WTC11 (cell line): ENCODE measurements around the gene ACR. TPM values are rescaled to one million over a fixed set of nuclear protein-coding genes. Genes with fewer than 3 reads are reported as not detected.

Source experiments
- ATAC-seq: fragments of 200-7000 bp; cut with Tn5 transposase; 2 replicates; pipeline ENCODE4 v1.10.0; 2021; ENCODE audit warnings: mild to moderate bottlenecking, moderate library complexity
- CTCF ChIA-PET: fragments of 300-600 bp; sonication (Branson Sonifier 250); formaldehyde crosslinking; loops from one replicate; lab custom pipeline; 2021; ENCODE audit warnings: antibody characterized with exemption; lab: Charles Lee
- POLR2A ChIA-PET: fragments of 350-600 bp; sonication (Branson Sonifier 250); formaldehyde crosslinking; loops from one replicate; lab custom pipeline; 2021; ENCODE audit warnings: antibody characterized with exemption; lab: Charles Lee
- DNase-seq: peaks from one replicate; pipeline ENCODE4 v3.0.0; 2021; ENCODE audit warnings: low spot score
- H3K27ac Mint-ChIP-seq: 2 replicates; pipeline ENCODE4 v1.8.0; 2021; ENCODE audit warnings: mixed read lengths
- H3K27me3 Mint-ChIP-seq: 2 replicates; pipeline ENCODE4 v1.8.0; 2021; ENCODE audit warnings: low read depth, mild to moderate bottlenecking, moderate library complexity, mixed read lengths
- H3K36me3 Mint-ChIP-seq: 2 replicates; pipeline ENCODE4 v1.8.0; 2021; ENCODE audit warnings: mixed read lengths
- H3K4me1 Mint-ChIP-seq: 2 replicates; pipeline ENCODE4 v1.8.0; 2022; ENCODE audit warnings: mixed read lengths
- H3K4me3 Mint-ChIP-seq: 2 replicates; pipeline ENCODE4 v1.8.0; 2021; ENCODE audit warnings: mild to moderate bottlenecking, moderate library complexity, mixed read lengths
- H3K9me3 Mint-ChIP-seq: 2 replicates; pipeline ENCODE4 v1.8.0; 2021; ENCODE audit warnings: mixed read lengths
- CREM ChIP-seq: sonication (generic); formaldehyde crosslinking; IDR thresholded peaks from 2 replicates; pipeline ENCODE4 v1.8.1; 2022; ENCODE audit warnings: mild to moderate bottlenecking, missing genetic modification reagents, moderate library complexity
- ELF4 ChIP-seq: sonication (generic); formaldehyde crosslinking; IDR thresholded peaks from 2 replicates; pipeline ENCODE4 v1.8.1; 2022; ENCODE audit warnings: low read depth, mild to moderate bottlenecking, moderate library complexity, missing genetic modification reagents
- ESRRA ChIP-seq: sonication (generic); formaldehyde crosslinking; IDR thresholded peaks from 2 replicates; pipeline ENCODE4 v1.8.1; 2022; ENCODE audit warnings: mild to moderate bottlenecking, missing genetic modification reagents, borderline replicate concordance
- GTF2I ChIP-seq: fragments of 250-450 bp; sonication (Bioruptor Pico); conservative IDR thresholded peaks from 2 replicates; pipeline ENCODE4 v1.4.0; 2021; ENCODE audit warnings: mild to moderate bottlenecking
- JAZF1 ChIP-seq: fragments of 250-450 bp; sonication (Bioruptor Pico); IDR thresholded peaks from 2 replicates; pipeline ENCODE4 v1.9.0; 2021; ENCODE audit warnings: moderate library complexity, mild to moderate bottlenecking, inconsistent platforms
- KAT7 ChIP-seq: sonication (generic); formaldehyde crosslinking; IDR thresholded peaks from 2 replicates; pipeline ENCODE4 v1.8.1; 2023; ENCODE audit warnings: missing genetic modification reagents, mild to moderate bottlenecking, borderline replicate concordance
- NFATC4 ChIP-seq: fragments of 250-450 bp; sonication (Bioruptor Pico); IDR thresholded peaks from 2 replicates; pipeline ENCODE4 v1.9.0; 2021; ENCODE audit warnings: mild to moderate bottlenecking
- NR2C2 ChIP-seq: sonication (generic); formaldehyde crosslinking; IDR thresholded peaks from 2 replicates; pipeline ENCODE4 v1.8.0; 2022; ENCODE audit warnings: mild to moderate bottlenecking, missing genetic modification reagents
- RELA ChIP-seq: sonication (generic); formaldehyde crosslinking; IDR thresholded peaks from 2 replicates; pipeline ENCODE4 v1.8.1; 2022; ENCODE audit warnings: missing genetic modification reagents, mild to moderate bottlenecking, borderline replicate concordance
- TCF7 ChIP-seq: sonication (generic); formaldehyde crosslinking; IDR thresholded peaks from 2 replicates; pipeline ENCODE4 v1.8.0; 2022; ENCODE audit warnings: mild to moderate bottlenecking, low read depth, missing genetic modification reagents, moderate library complexity
- TEAD1 ChIP-seq: sonication (generic); formaldehyde crosslinking; IDR thresholded peaks from 2 replicates; pipeline ENCODE4 v1.8.0; 2022; ENCODE audit warnings: mild to moderate bottlenecking, missing genetic modification reagents
- TEAD4 ChIP-seq: sonication (generic); formaldehyde crosslinking; IDR thresholded peaks from 2 replicates; pipeline ENCODE4 v1.8.0; 2022; ENCODE audit warnings: mild to moderate bottlenecking, missing genetic modification reagents
- ZBTB21 ChIP-seq: sonication (generic); formaldehyde crosslinking; IDR thresholded peaks from 2 replicates; pipeline ENCODE4 v1.8.1; 2023; ENCODE audit warnings: mild to moderate bottlenecking, missing genetic modification reagents, borderline replicate concordance
- ZNF121 ChIP-seq: sonication (generic); formaldehyde crosslinking; IDR thresholded peaks from 2 replicates; pipeline ENCODE4 v1.8.0; 2023; ENCODE audit warnings: missing genetic modification reagents
- ZNF263 ChIP-seq: sonication (generic); formaldehyde crosslinking; IDR thresholded peaks from 2 replicates; pipeline ENCODE4 v1.8.1; 2022; ENCODE audit warnings: low read depth, mild to moderate bottlenecking, moderate library complexity, missing genetic modification reagents
- total RNA-seq: library from RNA; stranded (reverse); gene quantifications from 3 replicates; pipeline ENCODE4 v1.2.3, GENCODE V29; 2021
- TF ChIP-seq, protein P1 (sequence below): sonication (generic); formaldehyde crosslinking; IDR thresholded peaks from 2 replicates; pipeline ENCODE4 v1.8.0; 2022; ENCODE audit warnings: mild to moderate bottlenecking, missing genetic modification reagents
- TF ChIP-seq, protein P2 (sequence below): fragments of 250-450 bp; sonication (Bioruptor Pico); IDR thresholded peaks from 2 replicates; pipeline ENCODE4 v1.9.0; 2021; ENCODE audit warnings: mild to moderate bottlenecking, borderline replicate concordance
- TF ChIP-seq, protein P3 (sequence below): sonication (generic); formaldehyde crosslinking; IDR thresholded peaks from 2 replicates; pipeline ENCODE4 v1.8.0; 2023; ENCODE audit warnings: mild to moderate bottlenecking, missing genetic modification reagents
- TF ChIP-seq, protein P4 (sequence below): sonication (generic); formaldehyde crosslinking; IDR thresholded peaks from 2 replicates; pipeline ENCODE4 v1.8.0; 2022; ENCODE audit warnings: mild to moderate bottlenecking, missing genetic modification reagents
- TF ChIP-seq, protein P5 (sequence below): sonication (generic); formaldehyde crosslinking; conservative IDR thresholded peaks from 2 replicates; pipeline ENCODE4 v1.8.1; 2022; ENCODE audit warnings: mild to moderate bottlenecking, missing genetic modification reagents
- TF ChIP-seq, protein P6 (sequence below): sonication (generic); formaldehyde crosslinking; IDR thresholded peaks from 2 replicates; pipeline ENCODE4 v1.8.1; 2022; ENCODE audit warnings: low read depth, mild to moderate bottlenecking, moderate library complexity, missing genetic modification reagents, borderline replicate concordance

Gene ACR
- total RNA-seq, 1 experiment from 2014 or later: 0.46 TPM

DNA sequence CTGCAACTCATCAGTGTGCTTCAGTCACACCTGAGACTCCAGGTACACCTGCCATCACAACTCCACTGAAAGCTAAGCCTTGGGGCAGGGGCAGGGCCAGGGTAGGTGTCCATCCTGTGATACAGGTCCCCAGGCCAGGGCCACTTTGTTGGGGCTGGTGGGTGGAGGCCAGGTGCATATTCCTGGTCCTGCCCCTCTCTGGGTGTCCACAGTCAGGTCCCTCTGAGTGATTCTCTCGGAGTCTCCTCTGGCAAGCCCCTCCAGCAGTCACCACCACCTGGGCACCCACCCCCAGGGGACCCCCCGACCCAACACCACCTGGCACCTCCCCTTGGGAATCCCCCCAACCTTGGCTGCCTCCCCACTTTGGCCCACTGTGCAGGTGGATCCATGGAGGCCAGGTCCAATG is 9.5 kb upstream of the ACR start:
- DNase-seq (peak; percentile 6), ATAC-seq (no peak)
- Mint-ChIP-seq H3K4me3 (no peak overlapping the region), H3K36me3 (no peaks in the 10 kb centered on the region), H3K4me1 (peaks cover 7% of the 10 kb centered on the region), H3K9me3 (no peaks in the 10 kb centered on the region), H3K27ac (no peak overlapping the region), H3K27me3 (peaks cover 37% of the 10 kb centered on the region)
- ChIA-PET POLR2A (no interaction called here), CTCF (interaction anchor here (6.0 kb wide), 1 partner anchor 47 kb away, joined by 35 read pairs; no protein-coding TSS in a partner anchor)
- TF ChIP-seq ZBTB21 (CRISPR knock-in tag): no peak
- TF ChIP-seq, protein P1, sequence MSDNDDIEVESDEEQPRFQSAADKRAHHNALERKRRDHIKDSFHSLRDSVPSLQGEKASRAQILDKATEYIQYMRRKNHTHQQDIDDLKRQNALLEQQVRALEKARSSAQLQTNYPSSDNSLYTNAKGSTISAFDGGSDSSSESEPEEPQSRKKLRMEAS (CRISPR knock-in tag): no peak
- TF ChIP-seq JAZF1 (CRISPR knock-in tag): no peak
- no peak for TF ChIP-seq ZNF121 (CRISPR knock-in tag)
- TF ChIP-seq, protein P2, sequence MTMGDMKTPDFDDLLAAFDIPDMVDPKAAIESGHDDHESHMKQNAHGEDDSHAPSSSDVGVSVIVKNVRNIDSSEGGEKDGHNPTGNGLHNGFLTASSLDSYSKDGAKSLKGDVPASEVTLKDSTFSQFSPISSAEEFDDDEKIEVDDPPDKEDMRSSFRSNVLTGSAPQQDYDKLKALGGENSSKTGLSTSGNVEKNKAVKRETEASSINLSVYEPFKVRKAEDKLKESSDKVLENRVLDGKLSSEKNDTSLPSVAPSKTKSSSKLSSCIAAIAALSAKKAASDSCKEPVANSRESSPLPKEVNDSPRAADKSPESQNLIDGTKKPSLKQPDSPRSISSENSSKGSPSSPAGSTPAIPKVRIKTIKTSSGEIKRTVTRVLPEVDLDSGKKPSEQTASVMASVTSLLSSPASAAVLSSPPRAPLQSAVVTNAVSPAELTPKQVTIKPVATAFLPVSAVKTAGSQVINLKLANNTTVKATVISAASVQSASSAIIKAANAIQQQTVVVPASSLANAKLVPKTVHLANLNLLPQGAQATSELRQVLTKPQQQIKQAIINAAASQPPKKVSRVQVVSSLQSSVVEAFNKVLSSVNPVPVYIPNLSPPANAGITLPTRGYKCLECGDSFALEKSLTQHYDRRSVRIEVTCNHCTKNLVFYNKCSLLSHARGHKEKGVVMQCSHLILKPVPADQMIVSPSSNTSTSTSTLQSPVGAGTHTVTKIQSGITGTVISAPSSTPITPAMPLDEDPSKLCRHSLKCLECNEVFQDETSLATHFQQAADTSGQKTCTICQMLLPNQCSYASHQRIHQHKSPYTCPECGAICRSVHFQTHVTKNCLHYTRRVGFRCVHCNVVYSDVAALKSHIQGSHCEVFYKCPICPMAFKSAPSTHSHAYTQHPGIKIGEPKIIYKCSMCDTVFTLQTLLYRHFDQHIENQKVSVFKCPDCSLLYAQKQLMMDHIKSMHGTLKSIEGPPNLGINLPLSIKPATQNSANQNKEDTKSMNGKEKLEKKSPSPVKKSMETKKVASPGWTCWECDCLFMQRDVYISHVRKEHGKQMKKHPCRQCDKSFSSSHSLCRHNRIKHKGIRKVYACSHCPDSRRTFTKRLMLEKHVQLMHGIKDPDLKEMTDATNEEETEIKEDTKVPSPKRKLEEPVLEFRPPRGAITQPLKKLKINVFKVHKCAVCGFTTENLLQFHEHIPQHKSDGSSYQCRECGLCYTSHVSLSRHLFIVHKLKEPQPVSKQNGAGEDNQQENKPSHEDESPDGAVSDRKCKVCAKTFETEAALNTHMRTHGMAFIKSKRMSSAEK (CRISPR knock-in tag): no peak
- TF ChIP-seq ESRRA (CRISPR knock-in tag): no peak
- no peak for TF ChIP-seq GTF2I
- TF ChIP-seq TEAD1 (CRISPR knock-in tag): no peak

DNA sequence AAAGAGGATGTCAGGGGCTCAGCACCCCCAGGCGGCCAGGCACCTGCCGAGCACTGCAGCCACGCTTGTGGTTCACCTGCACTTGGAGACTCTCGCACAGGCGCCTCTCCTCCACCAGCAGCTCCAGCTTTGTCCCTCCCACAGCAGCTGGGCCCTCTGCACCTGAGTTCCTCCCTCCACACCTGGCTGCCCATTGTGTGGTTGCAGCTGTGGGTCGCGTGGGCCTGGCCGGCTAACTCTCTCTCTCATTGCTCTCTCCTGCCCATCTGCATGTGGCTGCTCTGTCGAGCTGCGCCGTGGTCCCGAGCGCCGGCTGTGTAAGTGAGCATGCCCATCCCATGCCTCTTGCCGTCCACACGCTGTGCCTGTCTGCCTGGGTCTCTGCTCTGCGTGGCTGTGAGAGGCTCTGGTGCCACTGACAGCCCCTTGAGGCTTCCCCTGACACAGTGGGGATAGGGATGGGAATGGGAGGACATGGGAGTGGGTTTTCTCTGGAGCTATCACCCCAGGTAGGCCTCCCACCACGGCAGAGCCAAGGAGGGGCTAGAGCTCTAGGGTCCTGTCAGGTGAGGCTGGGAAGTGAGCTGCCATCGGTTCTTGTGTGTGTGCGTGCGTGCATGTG is 8.5 kb upstream of the ACR start:
- CTCF ChIA-PET: interaction anchor here (0.5 to 6.0 kb wide), 5 partner anchors 9 to 406 kb away, joined by 3 to 35 read pairs (median 10); no protein-coding TSS in a partner anchor
- no peaks in the 10 kb centered on the region for H3K36me3 Mint-ChIP-seq
- H3K27ac Mint-ChIP-seq: no peak overlapping the region
- TF ChIP-seq TEAD1 (CRISPR knock-in tag): no peak
- no peak for TF ChIP-seq ELF4 (CRISPR knock-in tag)
- TF ChIP-seq, protein P3, sequence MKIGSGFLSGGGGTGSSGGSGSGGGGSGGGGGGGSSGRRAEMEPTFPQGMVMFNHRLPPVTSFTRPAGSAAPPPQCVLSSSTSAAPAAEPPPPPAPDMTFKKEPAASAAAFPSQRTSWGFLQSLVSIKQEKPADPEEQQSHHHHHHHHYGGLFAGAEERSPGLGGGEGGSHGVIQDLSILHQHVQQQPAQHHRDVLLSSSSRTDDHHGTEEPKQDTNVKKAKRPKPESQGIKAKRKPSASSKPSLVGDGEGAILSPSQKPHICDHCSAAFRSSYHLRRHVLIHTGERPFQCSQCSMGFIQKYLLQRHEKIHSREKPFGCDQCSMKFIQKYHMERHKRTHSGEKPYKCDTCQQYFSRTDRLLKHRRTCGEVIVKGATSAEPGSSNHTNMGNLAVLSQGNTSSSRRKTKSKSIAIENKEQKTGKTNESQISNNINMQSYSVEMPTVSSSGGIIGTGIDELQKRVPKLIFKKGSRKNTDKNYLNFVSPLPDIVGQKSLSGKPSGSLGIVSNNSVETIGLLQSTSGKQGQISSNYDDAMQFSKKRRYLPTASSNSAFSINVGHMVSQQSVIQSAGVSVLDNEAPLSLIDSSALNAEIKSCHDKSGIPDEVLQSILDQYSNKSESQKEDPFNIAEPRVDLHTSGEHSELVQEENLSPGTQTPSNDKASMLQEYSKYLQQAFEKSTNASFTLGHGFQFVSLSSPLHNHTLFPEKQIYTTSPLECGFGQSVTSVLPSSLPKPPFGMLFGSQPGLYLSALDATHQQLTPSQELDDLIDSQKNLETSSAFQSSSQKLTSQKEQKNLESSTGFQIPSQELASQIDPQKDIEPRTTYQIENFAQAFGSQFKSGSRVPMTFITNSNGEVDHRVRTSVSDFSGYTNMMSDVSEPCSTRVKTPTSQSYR (CRISPR knock-in tag): no peak
- TF ChIP-seq RELA (CRISPR knock-in tag): no peak
- no peak for TF ChIP-seq ZNF263 (CRISPR knock-in tag)
- TF ChIP-seq TCF7 (CRISPR knock-in tag): no peak
- TF ChIP-seq TEAD4 (CRISPR knock-in tag): no peak
- no peak for TF ChIP-seq NFATC4 (CRISPR knock-in tag)
- no peak for TF ChIP-seq KAT7 (CRISPR knock-in tag)
- TF ChIP-seq, protein P4, sequence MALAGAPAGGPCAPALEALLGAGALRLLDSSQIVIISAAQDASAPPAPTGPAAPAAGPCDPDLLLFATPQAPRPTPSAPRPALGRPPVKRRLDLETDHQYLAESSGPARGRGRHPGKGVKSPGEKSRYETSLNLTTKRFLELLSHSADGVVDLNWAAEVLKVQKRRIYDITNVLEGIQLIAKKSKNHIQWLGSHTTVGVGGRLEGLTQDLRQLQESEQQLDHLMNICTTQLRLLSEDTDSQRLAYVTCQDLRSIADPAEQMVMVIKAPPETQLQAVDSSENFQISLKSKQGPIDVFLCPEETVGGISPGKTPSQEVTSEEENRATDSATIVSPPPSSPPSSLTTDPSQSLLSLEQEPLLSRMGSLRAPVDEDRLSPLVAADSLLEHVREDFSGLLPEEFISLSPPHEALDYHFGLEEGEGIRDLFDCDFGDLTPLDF (CRISPR knock-in tag): no peak
- TF ChIP-seq NR2C2 (CRISPR knock-in tag): no peak
- TF ChIP-seq JAZF1 (CRISPR knock-in tag): no peak
- no peak for TF ChIP-seq CREM (CRISPR knock-in tag)
- TF ChIP-seq, protein P5, sequence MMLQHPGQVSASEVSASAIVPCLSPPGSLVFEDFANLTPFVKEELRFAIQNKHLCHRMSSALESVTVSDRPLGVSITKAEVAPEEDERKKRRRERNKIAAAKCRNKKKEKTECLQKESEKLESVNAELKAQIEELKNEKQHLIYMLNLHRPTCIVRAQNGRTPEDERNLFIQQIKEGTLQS: no peak
- TF ChIP-seq, protein P6, sequence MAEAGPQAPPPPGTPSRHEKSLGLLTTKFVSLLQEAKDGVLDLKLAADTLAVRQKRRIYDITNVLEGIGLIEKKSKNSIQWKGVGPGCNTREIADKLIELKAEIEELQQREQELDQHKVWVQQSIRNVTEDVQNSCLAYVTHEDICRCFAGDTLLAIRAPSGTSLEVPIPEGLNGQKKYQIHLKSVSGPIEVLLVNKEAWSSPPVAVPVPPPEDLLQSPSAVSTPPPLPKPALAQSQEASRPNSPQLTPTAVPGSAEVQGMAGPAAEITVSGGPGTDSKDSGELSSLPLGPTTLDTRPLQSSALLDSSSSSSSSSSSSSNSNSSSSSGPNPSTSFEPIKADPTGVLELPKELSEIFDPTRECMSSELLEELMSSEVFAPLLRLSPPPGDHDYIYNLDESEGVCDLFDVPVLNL (CRISPR knock-in tag): no peak
- TF ChIP-seq, all 79 proteins: peak for 0
- Mint-ChIP-seq H3K4me1 (peaks cover 3% of the 10 kb centered on the region; the same call in 1 of the 2 replicates), H3K27me3 (peaks cover 42% of the 10 kb centered on the region), H3K4me3 (no peak overlapping the region), H3K9me3 (no peaks in the 10 kb centered on the region)
- ATAC-seq: no peak
- DNase-seq: peak; percentile 14
- POLR2A ChIA-PET: interaction anchor here (0.6 kb wide), 1 partner anchor 123 kb away, joined by 4 read pairs; no protein-coding TSS in a partner anchor
